Stimulated activated CD8-positive, alpha-beta memory T cell treated with anti-CD3 and anti-CD28 coated beads, Interleukin-4, amount 100 ng/mL, for 1 hour (primary cell): Measurements from ENCODE around the gene IPPK.

ENCODE experiments used
- DNase-seq, 2 donors: peaks; one replicate each; pipeline ENCODE4 v3.0.0-alpha.2; 2020; ENCODE audit warnings: low read depth in 2 of 2, low spot score in 1 of 2

The IPPK gene

GRCh38 chr9:92616199-92616641 lies 53.7 kb downstream of the IPPK start:
- DNase-seq = no peak

DNA sequence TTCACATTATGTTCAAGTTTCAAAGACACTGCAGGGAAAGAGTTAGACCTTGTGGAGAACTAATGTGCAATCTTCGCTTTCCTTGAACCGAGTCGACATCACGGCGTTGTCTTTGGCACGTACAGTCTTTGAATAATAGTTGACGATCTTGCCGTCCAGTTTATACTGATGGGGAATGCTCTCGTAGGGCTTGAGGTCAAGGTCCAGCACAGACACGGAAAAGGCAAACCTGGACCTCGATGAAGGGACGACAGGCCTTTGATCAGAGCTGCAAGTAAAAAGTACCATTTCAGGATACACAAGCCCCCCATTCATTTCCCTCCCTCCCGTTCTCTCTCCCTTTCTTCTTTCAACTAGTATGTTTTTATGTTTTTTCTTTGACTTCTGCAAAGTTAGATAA lies 54.1 kb downstream of the IPPK start:
- DNase-seq = no peak

GRCh38 chr9:92614763-92615461 lies 55.0 kb downstream of the IPPK start:
- no peak for DNase-seq

DNA sequence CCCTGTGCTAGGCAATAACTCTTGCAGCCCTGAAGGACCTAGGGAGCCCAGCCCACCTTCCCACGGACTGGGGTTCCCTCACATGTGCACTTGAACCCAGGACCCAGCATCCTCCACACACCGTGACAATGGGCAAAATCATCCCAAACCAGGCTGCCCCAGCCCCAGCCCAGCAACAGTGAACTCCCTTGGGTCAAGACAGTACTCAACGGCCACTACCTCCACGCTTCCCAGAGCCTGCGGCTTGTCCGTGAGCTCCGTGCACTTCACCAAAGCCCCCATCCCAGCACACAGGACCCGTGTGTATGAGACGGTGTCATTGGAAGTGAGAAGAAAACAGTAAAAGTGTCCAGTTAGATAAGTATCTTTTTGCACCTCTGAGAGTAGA lies 55.8 kb downstream of the IPPK start:
- no peak for DNase-seq

- no peak for DNase-seq
Measured at GRCh38 chr9:92613268-92614122, 56.4 kb downstream of the IPPK start.

DNA sequence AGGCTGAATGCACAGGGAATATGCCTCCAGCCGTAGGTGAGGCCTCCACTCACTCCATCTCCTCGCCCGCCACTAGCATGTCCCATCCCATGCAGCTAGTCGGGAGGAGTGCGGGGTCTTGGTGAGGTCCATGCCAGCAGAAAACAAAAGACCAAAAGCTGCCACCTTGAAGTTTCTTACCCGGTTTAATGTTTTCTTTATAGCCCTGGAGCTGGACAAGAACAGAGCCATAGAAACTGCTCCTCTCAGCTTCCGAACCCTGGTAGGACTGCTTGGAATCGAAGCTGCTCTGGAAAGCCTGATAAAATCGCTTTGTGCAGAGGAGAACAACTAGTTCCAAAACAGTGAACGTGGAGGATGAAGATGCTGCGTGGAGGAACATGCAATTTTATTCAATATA lies 57.1 kb downstream of the IPPK start:
- no peak for DNase-seq

GRCh38 chr9:92612292-92612691 lies 57.6 kb downstream of the IPPK start:
- DNase-seq = no peak

DNA sequence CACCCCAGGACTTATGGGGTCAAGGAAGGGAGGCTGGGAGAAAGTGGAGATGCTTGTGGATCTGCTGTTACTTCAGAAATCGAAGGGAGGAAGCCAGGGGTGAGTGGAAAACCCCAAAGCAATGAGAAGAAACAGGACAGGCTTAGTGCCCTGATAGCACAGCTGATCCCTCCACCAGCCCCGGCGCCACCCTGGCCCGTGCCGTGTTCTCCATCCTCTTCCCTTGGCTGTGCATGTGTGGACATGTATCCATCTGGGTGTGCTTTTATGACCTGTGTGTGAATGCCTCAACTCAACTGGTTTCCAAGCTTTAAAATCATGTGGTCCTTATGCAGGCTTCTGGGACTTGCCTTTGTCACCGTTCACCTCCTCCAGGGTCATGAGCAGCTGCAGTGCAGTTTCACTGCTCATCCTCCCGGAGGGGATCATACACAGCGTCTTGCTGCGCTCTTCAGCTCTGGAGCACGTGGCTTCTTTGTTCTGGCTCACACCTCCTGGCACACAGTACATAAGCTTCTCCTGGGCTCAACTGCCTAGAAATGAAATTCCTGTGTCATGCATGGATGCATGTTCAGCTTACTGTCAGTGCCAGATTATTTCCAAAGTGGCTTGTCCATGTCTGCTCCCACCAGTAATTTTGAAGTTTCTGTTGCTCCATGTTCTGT lies 58.2 kb downstream of the IPPK start:
- no peak for DNase-seq

- DNase-seq = no peak
Measured at GRCh38 chr9:92610470-92611420, 59.2 kb downstream of the IPPK start.

- no peak for DNase-seq
Measured at GRCh38 chr9:92608909-92609445, 61.0 kb downstream of the IPPK start.

GRCh38 chr9:92608241-92608908 lies 61.6 kb downstream of the IPPK start:
- no peak for DNase-seq

- no peak for DNase-seq
Measured at GRCh38 chr9:92607773-92608172, 62.2 kb downstream of the IPPK start.

DNA sequence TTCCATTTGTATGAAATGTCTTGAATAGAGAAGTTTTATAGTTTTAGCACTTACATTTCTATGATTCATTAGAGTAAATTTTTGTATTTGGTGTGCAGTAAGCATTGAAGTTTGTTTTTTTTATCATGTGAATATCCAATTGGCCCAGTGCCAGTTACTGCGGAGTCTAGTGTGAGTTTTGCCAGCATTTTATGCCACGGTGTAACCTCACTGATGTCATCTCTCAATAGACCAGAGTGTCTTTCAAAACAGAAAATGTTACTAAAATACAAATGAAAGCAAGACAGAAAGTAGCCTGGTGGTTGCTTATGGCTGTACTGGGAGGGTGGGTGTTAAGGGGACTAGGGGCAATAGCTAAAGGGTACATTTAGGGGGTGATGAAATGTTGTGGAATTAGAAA lies 62.8 kb downstream of the IPPK start:
- DNase-seq = no peak

- DNase-seq = no peak
Measured at GRCh38 chr9:92605224-92605623, 64.7 kb downstream of the IPPK start.

DNA sequence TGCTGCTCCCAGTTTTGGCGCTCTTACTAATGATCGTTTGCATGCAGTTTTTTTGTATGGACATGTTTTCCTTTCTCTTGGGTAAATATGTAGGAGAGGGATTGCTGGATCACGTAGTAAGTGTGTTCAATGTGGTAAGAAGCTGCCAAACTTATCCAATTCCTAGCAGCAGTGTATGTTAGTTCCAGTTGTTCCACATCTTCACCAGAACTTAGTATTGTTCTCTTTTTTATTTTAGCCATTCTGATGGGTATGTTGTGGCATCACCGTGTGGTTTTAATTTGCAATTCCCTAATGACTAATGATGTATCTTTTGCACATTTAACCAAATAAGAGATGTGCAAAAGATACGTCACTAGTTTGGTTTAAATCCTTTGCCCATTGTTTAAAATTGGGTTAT lies 65.9 kb downstream of the IPPK start:
- no peak for DNase-seq

GRCh38 chr9:92603100-92603499 lies 66.8 kb downstream of the IPPK start:
- no peak for DNase-seq

DNA sequence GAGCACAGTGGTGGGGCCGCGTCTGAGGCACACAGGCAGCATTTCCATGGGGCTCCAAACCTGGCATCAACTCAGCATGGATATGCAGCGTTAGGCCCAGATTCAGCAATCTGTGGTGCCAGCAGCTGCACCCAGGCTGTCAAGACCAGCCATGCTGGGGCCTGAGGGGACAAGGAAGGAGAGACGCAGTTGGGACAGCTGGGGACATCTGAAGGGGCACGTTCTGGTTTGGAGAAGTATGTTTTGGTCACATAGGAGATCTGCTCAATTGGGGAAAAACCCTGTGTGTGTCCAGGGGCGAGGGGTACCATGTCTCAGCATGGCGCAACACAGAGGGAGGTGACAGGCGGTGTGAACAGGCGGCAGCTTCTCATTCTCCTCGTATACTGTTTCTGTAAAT lies 67.5 kb downstream of the IPPK start:
- no peak for DNase-seq

DNA sequence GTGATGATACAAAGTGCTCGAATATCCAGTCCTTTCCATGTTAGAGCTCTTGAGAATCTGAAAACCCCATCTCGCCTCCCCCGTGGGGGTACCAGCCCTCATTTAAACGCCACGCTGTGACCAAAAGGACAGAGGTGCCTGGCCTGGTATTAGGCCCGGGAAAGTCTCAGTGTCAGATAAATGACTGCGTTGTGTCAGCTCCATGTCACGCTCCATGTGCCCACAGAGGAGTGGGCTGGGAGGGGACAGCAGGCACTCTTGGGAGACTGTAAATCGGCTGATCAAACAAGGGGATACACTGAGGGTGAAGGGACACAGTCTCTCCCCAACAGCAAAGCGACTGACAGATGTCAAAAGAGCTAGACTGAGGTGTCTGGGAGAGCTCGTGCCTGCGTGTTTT lies 68.5 kb downstream of the IPPK start:
- no peak for DNase-seq

DNA sequence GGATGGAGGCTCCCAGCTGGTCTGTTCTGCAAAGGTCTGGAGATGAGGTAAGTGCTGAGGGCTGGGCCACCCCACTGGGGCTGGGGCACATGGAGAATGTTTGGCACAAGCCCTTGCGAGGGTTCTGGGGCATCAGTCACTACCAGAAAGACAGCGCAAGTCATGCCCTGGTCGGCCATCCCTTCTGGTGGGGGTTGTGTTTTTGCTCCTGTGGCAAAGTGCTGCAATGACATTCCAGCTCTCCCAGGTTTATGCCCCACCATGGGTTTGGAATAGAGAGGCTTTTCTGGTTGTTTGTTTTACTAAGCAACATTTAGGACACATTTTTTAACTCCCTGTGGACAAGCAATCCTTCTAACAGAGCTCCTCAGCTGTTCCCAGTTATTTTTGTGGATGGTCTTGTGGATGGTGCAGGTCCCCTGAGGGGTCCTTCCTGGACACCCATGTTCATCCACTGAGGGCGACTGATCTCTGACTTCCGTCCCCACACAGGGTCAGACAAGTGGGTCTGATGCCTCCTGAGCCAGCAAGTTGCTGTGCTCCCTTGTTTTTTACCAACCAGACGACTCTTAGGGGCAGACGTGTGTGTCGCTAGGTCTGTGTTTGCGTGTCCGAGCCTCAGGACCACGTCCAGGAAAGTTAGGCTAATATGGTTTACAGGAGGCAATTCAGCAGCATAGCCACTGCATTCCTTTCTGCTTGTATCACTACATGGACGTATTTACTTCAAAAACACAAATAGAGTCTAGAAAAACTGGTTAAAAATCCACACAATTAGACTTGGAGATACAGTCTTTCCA lies 69.3 kb downstream of the IPPK start:
- no peak for DNase-seq
